HG03575 (cell line): ENCODE results near the gene PCDH10.

Experiments used
- ATAC-seq: cut with Tn5 transposase; IDR thresholded peaks from one replicate; pipeline ENCODE4 v1.9.1; 2021; ENCODE audit not compliant: unreplicated experiment, insufficient number of reproducible peaks, low FRiP score; ENCODE audit errors: extremely low read depth

PCDH10 gene

DNA sequence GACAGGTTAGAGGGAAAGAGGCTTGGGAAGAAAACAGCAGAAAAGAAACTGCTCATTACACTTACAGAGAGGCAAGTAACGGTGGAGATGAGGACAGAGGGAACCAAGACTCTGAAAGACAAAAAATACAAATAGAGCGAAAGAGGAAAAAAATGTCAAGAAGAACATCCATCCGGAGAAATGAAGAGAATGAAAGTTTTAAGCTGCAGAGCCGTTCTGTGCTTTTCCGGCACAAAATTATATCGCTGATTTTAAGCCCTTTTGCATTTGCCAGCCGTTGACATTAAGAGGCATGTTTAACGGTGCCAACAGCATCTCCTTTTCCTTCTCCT is 236 bp downstream of the PCDH10 start:
- no peak for ATAC-seq

DNA sequence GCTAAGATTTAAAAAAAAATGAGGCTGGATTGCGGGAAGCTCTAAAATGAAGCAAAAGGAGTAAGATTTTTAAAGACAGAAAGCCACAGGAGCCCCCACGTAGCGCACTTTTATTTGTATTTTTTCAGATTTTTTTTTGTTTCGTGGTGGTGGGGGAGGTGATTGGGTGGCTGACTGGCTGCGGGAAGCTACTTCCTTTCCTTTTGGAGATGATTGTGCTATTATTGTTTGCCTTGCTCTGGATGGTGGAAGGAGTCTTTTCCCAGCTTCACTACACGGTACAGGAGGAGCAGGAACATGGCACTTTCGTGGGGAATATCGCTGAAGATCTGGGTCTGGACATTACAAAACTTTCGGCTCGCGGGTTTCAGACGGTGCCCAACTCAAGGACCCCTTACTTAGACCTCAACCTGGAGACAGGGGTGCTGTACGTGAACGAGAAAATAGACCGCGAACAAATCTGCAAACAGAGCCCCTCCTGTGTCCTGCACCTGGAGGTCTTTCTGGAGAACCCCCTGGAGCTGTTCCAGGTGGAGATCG is 908 bp downstream of the PCDH10 start:
- ATAC-seq, result no peak

DNA sequence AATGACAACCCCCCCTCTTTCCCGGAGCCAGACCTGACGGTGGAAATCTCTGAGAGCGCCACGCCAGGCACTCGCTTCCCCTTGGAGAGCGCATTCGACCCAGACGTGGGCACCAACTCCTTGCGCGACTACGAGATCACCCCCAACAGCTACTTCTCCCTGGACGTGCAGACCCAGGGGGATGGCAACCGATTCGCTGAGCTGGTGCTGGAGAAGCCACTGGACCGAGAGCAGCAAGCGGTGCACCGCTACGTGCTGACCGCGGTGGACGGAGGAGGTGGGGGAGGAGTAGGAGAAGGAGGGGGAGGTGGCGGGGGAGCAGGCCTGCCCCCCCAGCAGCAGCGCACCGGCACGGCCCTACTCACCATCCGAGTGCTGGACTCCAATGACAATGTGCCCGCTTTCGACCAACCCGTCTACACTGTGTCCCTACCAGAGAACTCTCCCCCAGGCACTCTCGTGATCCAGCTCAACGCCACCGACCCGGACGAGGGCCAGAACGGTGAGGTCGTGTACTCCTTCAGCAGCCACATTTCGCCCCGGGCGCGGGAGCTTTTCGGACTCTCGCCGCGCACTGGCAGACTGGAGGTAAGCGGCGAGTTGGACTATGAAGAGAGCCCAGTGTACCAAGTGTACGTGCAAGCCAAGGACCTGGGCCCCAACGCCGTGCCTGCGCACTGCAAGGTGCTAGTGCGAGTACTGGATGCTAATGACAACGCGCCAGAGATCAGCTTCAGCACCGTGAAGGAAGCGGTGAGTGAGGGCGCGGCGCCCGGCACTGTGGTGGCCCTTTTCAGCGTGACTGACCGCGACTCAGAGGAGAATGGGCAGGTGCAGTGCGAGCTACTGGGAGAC is 1.6 kb downstream of the PCDH10 start:
- ATAC-seq, result no peak

DNA sequence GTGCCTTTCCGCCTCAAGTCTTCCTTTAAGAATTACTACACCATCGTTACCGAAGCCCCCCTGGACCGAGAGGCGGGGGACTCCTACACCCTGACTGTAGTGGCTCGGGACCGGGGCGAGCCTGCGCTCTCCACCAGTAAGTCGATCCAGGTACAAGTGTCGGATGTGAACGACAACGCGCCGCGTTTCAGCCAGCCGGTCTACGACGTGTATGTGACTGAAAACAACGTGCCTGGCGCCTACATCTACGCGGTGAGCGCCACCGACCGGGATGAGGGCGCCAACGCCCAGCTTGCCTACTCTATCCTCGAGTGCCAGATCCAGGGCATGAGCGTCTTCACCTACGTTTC is 2.2 kb downstream of the PCDH10 start:
- ATAC-seq, result no peak

DNA sequence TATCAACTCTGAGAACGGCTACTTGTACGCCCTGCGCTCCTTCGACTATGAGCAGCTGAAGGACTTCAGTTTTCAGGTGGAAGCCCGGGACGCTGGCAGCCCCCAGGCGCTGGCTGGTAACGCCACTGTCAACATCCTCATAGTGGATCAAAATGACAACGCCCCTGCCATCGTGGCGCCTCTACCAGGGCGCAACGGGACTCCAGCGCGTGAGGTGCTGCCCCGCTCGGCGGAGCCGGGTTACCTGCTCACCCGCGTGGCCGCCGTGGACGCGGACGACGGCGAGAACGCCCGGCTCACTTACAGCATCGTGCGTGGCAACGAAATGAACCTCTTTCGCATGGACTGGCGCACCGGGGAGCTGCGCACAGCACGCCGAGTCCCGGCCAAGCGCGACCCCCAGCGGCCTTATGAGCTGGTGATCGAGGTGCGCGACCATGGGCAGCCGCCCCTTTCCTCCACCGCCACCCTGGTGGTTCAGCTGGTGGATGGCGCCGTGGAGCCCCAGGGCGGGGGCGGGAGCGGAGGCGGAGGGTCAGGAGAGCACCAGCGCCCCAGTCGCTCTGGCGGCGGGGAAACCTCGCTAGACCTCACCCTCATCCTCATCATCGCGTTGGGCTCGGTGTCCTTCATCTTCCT is 2.7 kb downstream of the PCDH10 start:
- ATAC-seq, result no peak

DNA sequence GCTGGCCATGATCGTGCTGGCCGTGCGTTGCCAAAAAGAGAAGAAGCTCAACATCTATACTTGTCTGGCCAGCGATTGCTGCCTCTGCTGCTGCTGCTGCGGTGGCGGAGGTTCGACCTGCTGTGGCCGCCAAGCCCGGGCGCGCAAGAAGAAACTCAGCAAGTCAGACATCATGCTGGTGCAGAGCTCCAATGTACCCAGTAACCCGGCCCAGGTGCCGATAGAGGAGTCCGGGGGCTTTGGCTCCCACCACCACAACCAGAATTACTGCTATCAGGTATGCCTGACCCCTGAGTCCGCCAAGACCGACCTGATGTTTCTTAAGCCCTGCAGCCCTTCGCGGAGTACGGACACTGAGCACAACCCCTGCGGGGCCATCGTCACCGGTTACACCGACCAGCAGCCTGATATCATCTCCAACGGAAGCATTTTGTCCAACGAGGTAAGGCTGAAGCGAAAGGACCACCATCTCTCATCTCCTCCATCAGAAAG is 3.3 kb downstream of the PCDH10 start:
- no peak for ATAC-seq

DNA sequence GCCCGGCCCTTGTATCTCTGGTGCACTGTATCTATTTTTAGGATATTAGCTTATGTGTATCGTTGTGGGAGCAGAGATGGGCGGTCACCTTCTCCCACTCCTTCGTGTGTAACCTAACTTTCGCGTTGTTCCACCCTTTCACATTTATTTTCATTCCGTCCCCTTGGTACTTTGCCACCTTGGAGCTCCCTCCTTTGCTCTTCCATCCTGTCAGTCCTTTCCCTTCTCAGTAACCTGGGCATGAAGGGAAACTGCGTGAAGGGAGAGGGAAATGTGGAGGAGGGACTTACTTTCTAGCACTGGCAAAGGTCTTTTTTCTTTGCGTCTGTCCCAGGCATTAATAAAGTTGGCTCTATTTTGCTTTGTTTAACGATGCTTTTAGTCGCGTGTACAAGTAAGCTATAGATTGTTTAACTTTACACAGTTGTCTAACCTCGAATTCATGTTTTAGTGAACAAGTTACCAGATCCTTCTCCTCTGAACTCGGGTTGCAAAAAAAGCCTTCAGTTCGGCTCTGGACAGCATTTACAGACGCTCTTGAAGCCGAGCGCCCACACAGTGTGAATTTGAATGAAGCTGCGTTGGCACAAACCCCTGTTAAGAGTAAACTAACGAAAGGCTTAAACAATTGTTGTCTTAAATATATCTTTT is 3.9 kb downstream of the PCDH10 start:
- no peak for ATAC-seq

DNA sequence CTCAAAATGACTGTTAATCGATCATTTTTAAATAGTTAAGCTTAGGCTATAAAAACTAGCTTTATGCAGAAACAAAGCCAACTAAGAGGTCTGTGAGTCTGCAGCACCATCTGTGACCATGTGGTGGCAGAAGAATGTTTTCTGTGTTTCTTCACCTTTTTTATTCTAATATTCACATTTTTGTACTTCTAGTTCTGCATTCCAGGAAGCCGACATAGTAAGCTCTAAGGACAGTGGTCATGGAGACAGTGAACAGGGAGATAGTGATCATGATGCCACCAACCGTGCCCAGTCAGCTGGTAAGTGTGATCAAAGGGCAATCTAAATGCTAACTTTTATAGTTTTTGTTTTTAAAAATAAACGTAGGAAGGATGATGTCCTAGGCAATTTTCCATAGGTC is 5.6 kb downstream of the PCDH10 start:
- no peak for ATAC-seq

DNA sequence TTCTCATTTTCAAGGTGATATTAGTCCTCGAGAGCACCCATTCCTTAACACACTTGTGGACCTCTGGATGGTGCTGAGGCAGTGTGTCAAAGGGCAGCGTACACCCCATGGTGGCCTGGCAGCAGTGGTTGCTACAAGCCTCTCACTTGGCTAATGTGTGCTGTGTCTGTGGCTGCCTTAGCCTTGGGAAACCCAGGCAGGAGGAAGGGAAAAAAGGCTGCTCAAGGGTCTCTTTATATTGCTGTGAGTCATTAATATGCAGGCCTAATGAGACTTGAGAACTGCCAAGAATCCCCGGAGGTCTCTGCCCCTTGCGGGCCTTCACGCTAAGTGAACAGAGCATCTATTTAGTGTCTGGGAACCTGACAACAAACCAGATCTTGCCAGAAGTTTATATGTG is 7.0 kb downstream of the PCDH10 start:
- ATAC-seq, result no peak

DNA sequence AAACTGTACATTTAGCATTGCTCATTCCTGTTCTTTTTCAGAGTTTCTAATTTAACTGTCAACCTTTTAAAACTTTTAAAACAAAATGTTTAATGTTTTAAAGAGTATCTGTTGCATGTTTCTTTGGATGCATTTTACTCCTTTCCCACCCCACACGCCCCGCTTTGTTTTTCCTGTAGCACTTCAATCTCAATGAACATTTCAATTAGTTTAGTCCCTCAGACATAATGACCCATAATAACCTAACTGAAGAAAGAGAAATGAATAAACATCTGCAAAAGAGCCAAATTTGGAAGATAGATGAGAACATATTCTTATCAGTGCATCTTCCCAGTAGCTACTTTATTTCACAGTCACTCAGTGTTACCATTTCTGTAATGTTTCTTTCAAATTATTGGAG is 7.5 kb downstream of the PCDH10 start:
- ATAC-seq, result no peak

DNA sequence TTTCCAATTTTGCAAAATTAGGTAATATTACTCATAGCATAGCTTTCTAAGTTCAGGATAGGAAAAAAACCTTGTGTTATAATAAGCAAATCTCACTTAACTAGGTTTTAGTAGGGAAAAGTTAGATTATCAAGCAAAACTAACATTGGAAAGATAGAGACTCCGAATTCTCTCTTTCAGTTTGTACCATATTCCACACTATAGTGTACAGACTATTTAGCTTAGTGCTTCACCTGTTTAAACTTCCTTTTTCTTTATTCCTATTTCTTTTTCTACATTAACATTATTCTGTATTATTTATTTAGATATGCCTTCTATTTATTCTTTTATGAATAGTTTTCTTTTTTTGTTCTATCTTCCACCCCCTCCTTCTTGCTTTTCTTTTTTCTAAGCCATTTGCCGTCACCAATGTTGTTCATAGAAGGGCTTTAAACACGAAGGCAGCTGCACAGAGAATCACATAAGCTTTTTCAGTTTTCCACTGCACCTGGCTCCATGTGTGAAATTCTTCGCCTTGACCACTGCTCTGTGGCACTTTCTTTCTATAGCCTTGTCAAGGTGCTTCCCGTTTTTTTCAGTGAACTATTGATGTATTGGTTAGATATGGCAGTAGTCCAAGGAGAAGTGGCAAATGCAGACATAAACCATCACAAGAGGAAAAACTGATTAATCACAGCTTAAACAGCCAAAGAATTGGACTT is 8.5 kb downstream of the PCDH10 start:
- ATAC-seq, result no peak

DNA sequence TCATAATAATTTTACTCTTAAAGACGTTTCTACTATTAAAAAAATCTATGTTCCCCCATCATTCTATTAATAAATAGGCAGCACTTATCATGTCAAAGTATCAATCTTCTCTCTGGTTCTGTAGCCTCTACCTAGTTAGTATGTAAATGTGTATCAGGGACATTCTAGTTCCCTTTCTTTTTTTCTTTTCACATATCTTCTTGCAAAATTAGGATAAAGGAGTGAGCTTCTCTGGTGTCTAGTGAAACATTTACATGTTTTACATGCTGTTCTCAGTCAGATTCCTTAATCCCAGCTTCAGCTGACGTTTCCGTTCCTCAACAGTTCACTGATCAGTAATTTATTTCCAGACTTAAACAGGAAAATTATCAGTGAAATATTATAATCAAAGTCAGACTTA is 11.8 kb downstream of the PCDH10 start:
- ATAC-seq, result no peak

DNA sequence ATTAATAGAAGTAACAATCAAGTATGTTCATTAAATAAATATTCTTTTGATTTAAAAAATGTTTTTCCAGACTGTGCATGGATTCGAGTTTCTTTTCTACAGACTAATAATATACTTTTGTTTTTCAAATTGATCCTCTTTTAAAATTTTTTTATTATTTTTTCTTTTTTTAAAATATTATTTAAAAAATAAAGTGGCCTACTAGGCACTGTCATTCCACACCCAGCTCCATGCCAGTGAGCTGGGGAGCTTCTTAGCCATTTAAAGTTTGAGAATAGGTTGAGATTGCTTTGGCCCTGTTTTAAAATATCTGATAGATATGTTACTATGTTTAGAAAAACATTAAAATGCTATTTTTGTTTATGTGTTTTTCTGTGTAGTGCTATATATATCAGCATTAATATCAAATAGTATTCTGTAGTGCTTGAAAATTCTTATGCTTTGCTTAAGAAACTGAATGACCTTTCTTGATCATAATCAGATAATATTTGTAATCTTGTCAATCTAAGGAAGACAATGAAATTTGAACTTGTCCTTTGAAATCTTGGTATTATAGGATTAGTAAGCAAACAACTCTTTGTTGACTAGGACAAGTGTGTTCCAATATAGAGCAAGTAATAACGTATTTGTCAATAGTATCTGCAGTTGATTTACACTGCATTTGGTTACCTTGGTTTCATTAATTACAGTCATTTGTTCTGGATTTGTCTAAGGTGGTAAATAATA is 12.6 kb downstream of the PCDH10 start:
- ATAC-seq, result no peak

DNA sequence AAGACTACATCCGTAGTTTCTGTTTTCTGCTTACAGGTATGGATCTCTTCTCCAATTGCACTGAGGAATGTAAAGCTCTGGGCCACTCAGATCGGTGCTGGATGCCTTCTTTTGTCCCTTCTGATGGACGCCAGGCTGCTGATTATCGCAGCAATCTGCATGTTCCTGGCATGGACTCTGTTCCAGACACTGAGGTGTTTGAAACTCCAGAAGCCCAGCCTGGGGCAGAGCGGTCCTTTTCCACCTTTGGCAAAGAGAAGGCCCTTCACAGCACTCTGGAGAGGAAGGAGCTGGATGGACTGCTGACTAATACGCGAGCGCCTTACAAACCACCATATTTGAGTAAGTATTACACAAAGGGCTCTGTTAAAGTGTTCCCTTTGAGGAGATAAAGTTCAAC is 13.8 kb downstream of the PCDH10 start:
- ATAC-seq, result no peak

DNA sequence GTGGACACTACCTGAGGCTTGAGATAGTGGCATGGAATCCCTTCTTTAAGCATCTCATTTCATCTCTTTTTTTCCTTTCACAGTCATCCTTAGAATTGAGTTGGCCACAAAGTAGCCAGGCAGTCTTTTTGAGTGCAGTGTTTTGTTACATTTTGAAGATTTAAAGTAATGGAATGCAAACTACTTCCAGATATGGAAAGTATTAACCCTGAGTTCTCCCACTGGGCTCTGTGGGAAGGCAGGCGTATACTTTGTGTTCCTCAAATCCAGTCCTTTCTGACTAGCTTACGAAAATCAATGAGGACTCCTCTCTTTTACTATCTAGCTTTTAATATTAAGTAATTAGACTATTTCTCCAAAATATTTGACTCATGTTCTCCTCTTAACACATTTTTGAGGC is 29.9 kb downstream of the PCDH10 start:
- no peak for ATAC-seq

DNA sequence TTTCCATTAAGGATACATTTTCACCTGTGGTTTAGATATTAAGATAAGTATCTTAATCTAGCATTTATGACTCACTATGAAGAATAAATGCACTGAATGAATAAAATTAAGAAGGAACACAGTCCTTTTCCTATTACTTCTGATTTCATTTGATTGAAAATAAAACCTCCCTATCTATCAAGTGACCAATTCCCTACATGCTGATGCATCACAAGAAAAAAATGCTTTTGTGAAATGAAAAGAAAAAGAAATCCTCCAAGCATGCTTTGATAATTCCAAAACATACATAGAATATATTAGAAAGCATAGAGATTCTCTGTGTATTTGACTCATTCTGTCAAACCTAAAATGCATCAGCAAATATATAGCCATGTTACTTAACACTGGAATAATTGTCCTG is 37.1 kb downstream of the PCDH10 start:
- ATAC-seq, result no peak

DNA sequence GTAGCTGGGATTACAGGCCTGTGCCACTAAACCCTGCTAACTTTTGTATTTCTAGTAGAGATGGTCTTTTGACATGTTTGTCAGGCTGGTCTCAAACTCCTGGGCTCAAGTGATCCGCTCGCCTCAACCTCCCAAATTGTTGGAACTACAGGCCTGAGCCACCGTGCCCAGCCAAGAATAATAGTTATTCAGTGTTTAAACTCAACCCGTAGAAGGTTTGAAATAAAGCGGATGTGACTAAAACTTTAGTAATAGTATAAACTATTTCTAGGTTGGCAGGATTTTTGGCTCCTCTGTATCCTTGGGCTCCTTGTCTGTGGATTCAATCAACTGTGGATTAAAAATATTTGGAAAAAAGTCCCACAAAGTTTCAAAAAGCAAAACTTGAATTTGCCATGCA is 37.8 kb downstream of the PCDH10 start:
- ATAC-seq, result no peak

DNA sequence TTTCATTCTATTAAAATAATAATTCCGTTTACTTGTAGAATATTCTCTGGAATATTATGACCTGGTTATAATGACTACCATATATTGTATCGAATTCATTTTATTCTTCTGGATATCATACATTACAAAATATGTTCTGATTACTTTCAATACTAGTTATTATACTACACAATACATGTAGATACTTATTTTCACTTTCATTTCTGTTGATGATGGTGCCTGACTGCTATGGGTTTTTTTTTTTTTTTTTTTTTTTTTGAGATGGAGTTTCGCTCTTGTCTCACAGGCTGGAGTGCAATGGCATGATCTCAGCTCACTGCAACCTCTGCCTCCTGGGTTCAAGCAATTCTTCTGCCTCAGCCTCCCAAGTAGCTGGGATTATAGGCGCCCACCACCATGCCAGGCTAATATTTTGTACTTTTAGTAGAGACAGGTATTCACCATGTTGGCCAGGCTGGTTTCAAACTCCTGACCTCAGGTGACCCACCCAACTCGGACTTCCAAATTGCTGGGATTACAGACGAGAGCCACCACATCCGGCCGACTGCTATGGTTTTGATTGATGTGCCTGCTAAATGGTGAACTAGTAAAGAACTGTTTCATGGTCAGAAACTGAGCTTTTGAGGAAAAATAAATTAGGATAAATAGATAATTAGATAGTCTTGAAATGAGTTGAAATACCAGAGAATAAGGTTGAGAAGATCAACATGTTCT is 39.5 kb downstream of the PCDH10 start:
- ATAC-seq, result no peak
